ENCODE data around the gene SYP.

DNA sequence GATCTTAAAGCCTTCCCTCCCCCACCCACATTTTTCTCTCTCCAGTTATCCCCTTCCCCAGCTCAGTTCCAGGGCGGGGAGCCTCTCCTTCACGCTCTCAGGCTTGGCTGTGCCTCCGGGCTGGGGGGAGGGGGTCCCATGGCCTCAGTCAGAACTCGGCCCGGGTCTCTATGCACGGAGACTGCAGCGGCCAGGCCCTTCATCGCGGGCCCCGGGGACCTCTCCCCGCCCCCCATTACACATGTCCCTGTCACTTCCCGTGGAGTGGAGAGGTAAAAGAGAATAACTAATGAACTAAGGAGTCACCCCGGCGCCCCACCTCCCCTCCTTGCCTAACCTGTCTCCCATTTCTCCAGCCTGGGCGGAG is 13.0 kb downstream of the SYP start:
- TF ChIP-seq, protein P1, sequence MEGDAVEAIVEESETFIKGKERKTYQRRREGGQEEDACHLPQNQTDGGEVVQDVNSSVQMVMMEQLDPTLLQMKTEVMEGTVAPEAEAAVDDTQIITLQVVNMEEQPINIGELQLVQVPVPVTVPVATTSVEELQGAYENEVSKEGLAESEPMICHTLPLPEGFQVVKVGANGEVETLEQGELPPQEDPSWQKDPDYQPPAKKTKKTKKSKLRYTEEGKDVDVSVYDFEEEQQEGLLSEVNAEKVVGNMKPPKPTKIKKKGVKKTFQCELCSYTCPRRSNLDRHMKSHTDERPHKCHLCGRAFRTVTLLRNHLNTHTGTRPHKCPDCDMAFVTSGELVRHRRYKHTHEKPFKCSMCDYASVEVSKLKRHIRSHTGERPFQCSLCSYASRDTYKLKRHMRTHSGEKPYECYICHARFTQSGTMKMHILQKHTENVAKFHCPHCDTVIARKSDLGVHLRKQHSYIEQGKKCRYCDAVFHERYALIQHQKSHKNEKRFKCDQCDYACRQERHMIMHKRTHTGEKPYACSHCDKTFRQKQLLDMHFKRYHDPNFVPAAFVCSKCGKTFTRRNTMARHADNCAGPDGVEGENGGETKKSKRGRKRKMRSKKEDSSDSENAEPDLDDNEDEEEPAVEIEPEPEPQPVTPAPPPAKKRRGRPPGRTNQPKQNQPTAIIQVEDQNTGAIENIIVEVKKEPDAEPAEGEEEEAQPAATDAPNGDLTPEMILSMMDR (IDR thresholded peaks at IDR 0.05; ENCODE audit: borderline replicate concordance, extremely low read depth, low read length, poor library complexity, severe bottlenecking) = no peak
- TF ChIP-seq EZH2 (IDR thresholded peaks at IDR 0.05; ENCODE audit: borderline replicate concordance, low read depth, low read length, severe bottlenecking) = no peak
